HEK293T (cell line): ENCODE measurements around the gene TMEM256.

ENCODE experiments used
- ARNT ChIP-seq: fragments of 450-650 bp; IDR thresholded peaks from 2 replicates; pipeline ENCODE4 v1.6.1; 2017; ENCODE audit warnings: mild to moderate bottlenecking
- BHLHE40 ChIP-seq: fragments of 450-650 bp; IDR thresholded peaks from 2 replicates; pipeline ENCODE4 v1.6.1; 2016; ENCODE audit warnings: mild to moderate bottlenecking, moderate library complexity, borderline replicate concordance
- CTBP1 ChIP-seq: fragments of 450-650 bp; IDR thresholded peaks from 2 replicates; pipeline ENCODE4 v1.6.1; 2016; ENCODE audit warnings: borderline replicate concordance
- ELF4 ChIP-seq: fragments of 450-650 bp; IDR thresholded peaks from 2 replicates; pipeline ENCODE4 v1.6.1; 2017; ENCODE audit warnings: antibody characterized with exemption
- FOXA1 ChIP-seq: fragments of 450-650 bp; IDR thresholded peaks from 2 replicates; pipeline ENCODE4 v1.6.1; 2016; ENCODE audit warnings: mild to moderate bottlenecking
- FOXK2 ChIP-seq: fragments of 450-650 bp; IDR thresholded peaks from 2 replicates; pipeline ENCODE4 v1.6.1; 2016; ENCODE audit warnings: mild to moderate bottlenecking
- FOXM1 ChIP-seq: fragments of 450-650 bp; IDR thresholded peaks from 2 replicates; pipeline ENCODE4 v1.6.1; 2017; ENCODE audit warnings: mild to moderate bottlenecking, borderline replicate concordance
- HDGF ChIP-seq: fragments of 450-650 bp; IDR thresholded peaks from 2 replicates; pipeline ENCODE4 v1.6.1; 2017; ENCODE audit warnings: antibody characterized with exemption, borderline replicate concordance
- L3MBTL2 ChIP-seq: fragments of 450-650 bp; conservative IDR thresholded peaks from 2 replicates; pipeline ENCODE4 v1.6.1; 2016; ENCODE audit warnings: mild to moderate bottlenecking
- LEF1 ChIP-seq: fragments of 450-650 bp; IDR thresholded peaks from 2 replicates; pipeline ENCODE4 v1.6.1; 2017; ENCODE audit warnings: mild to moderate bottlenecking, borderline replicate concordance
- NFRKB ChIP-seq: fragments of 450-650 bp; IDR thresholded peaks from 2 replicates; pipeline ENCODE4 v1.6.1; 2016; ENCODE audit warnings: mild to moderate bottlenecking, moderate library complexity
- SP1 ChIP-seq: fragments of 450-650 bp; IDR thresholded peaks from 2 replicates; pipeline ENCODE4 v1.6.1; 2017
- SUZ12 ChIP-seq: fragments of 450-650 bp; IDR thresholded peaks from 2 replicates; pipeline ENCODE4 v1.6.1; 2016; ENCODE audit warnings: mild to moderate bottlenecking

GRCh38 chr17:7367083-7367482 lies 36.8 kb downstream of the TMEM256 start:
- TF ChIP-seq SUZ12 = no peak
- TF ChIP-seq SP1 = no peak
- TF ChIP-seq L3MBTL2 = no peak
- TF ChIP-seq FOXK2 = no peak
- no peak for TF ChIP-seq ELF4
- no peak for TF ChIP-seq FOXM1
- no peak for TF ChIP-seq LEF1
- TF ChIP-seq ARNT = no peak
- no peak for TF ChIP-seq BHLHE40
- TF ChIP-seq NFRKB = no peak
- TF ChIP-seq FOXA1 = no peak
- TF ChIP-seq CTBP1 = no peak
- no peak for TF ChIP-seq HDGF
